ENCODE data around the gene PDE10A.

The PDE10A gene

GRCh38 chr6:165678429-165678828 lies 15.4 kb upstream of the PDE10A start:
- no peak for DNase-seq (ENCODE audit: low spot score)

- no peak for DNase-seq (ENCODE audit: low spot score)
Observed at GRCh38 chr6:165677091-165677490, 14.1 kb upstream of the PDE10A start.

GRCh38 chr6:165676435-165677068 lies 13.5 kb upstream of the PDE10A start:
- DNase-seq (ENCODE audit: low spot score): no peak

- no peak for DNase-seq (ENCODE audit: low spot score)
Observed at GRCh38 chr6:165675120-165675519, 12.1 kb upstream of the PDE10A start.

- DNase-seq (ENCODE audit: low spot score): no peak
Observed at GRCh38 chr6:165674155-165675029, 11.4 kb upstream of the PDE10A start.

- DNase-seq (ENCODE audit: low spot score): no peak
Observed at GRCh38 chr6:165671222-165671768, 8.3 kb upstream of the PDE10A start.

- no peak for DNase-seq (ENCODE audit: low spot score)
Observed at GRCh38 chr6:165668951-165669350, 5.9 kb upstream of the PDE10A start.

- DNase-seq (ENCODE audit: low spot score): no peak
Observed at GRCh38 chr6:165665384-165665672, 2.3 kb upstream of the PDE10A start.

- DNase-seq (ENCODE audit: low spot score): no peak
Observed at GRCh38 chr6:165664559-165665383, 1.7 kb upstream of the PDE10A start.

- DNase-seq (ENCODE audit: low spot score): no peak
Observed at GRCh38 chr6:165663736-165664558, 906 bp upstream of the PDE10A start.

- DNase-seq (ENCODE audit: low spot score): no peak
Observed at GRCh38 chr6:165663377-165663735, 315 bp upstream of the PDE10A start.

GRCh38 chr6:165662041-165662748 lies 846 bp downstream of the PDE10A start:
- DNase-seq (ENCODE audit: low spot score): no peak

- no peak for DNase-seq (ENCODE audit: low spot score)
Observed at GRCh38 chr6:165661664-165662025, 1.4 kb downstream of the PDE10A start.

- no peak for DNase-seq (ENCODE audit: low spot score)
Observed at GRCh38 chr6:165660857-165661663, 2.0 kb downstream of the PDE10A start.

- no peak for DNase-seq (ENCODE audit: low spot score)
Observed at GRCh38 chr6:165659945-165660856, 2.8 kb downstream of the PDE10A start.

GRCh38 chr6:165658395-165659058 lies 4.5 kb downstream of the PDE10A start:
- DNase-seq (ENCODE audit: low spot score): no peak

- DNase-seq (ENCODE audit: low spot score): no peak
Observed at GRCh38 chr6:165657325-165657680, 5.7 kb downstream of the PDE10A start.

- no peak for DNase-seq (ENCODE audit: low spot score)
Observed at GRCh38 chr6:165656581-165657324, 6.3 kb downstream of the PDE10A start.
